ENCODE measurements around the gene ASPDH.

- TF ChIP-seq POLR2A (IDR thresholded peaks at IDR 0.05) = no peak
- TF ChIP-seq CTCF (IDR thresholded peaks at IDR 0.05 in 4 of 5, conservative IDR thresholded peaks at IDR 0.05 in 1 of 5) = no peak
Observed at GRCh38 chr19:50554212-50554611, 40.5 kb upstream of the ASPDH start.
